Frontal cortex (tissue), 4 donors: Measurements from ENCODE around the gene WDR47. TPM values are rescaled to one million over a fixed set of nuclear protein-coding genes. Genes with fewer than 3 reads are reported as not detected.

Source experiments
- DNase-seq, 2 donors: peaks; one replicate each; pipeline ENCODE4 v3.0.0; 2012; ENCODE audit warnings: low spot score in 2 of 2
- FAIRE-seq: peaks from 2 replicates; lab custom pipeline; 2012; peaks lifted over from hg19 to GRCh38; lab: Jason Lieb, UNC
- total RNA-seq: library from RNA; depleted of rRNA; stranded (reverse); fragments of >200 nt; gene quantifications from one replicate; pipeline ENCODE4 v1.2.3, GENCODE V29; 2014
- donor health status: control.
- donor health status: control.
- donor health status: control.

The WDR47 gene
- total RNA-seq = 277 TPM

DNA sequence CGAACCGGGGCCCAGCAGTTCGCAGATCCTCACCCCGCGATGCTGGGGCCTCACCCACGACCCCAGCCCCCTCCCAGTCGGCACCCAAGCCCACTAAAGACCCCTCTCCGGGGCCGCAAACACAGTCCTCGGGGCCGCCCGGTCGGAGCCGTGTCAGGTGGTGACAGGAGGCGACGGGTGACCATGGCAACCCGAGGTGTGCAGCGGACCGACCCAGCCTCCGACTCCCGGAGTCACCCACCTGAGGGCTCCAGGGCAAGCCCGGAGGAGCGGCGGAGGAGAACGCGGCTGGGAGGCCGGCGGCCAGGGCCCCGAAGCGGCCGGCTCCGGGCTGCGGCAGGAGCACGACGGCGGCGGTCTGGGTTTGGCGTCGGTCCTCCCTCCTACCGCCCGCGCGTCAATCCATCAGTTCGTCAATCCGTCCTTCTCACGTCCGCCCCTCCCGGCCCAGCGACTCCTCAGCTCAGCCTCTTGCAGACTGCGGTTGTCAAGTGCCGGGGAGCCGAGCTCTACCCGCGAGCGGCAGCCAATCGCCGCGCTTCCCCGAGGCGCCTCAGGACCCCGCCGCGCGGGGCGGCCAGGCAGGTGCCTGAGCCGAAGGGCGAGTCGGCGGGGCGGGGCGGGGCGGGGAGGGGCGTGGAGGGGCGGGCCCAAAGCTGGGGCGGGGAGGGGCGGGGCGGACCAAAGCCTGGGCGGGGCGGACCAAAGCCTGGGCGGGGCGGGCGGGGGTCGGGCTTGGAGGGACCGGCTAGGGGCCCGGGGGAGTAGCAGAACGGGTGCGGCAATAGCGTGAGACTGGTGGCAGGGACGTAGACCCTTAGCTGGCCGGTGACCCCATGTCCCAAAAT is at the start of gene WDR47:
TSS of gene WDR47 (minus strand) at position 482 of the 848 bp plus-strand sequence. CDS start 18,590 bp downstream, outside the sequence.
- no peak for FAIRE-seq
- DNase-seq = peak; percentile 96

- no peak for FAIRE-seq
- no peak for DNase-seq
These were observed 49.4 kb upstream of the WDR47 start for GRCh38 chr1:109091078-109091838.

GRCh38 chr1:109090196-109091077 is 48.5 kb upstream of the WDR47 start, which contains the start of gene TMEM167B:
TMEM167B (plus strand) TSS chr1:109090764; CDS start chr1:109090873, 109 bp downstream.
- no peak for FAIRE-seq
- peak; percentile 65 to 77 for DNase-seq

DNA sequence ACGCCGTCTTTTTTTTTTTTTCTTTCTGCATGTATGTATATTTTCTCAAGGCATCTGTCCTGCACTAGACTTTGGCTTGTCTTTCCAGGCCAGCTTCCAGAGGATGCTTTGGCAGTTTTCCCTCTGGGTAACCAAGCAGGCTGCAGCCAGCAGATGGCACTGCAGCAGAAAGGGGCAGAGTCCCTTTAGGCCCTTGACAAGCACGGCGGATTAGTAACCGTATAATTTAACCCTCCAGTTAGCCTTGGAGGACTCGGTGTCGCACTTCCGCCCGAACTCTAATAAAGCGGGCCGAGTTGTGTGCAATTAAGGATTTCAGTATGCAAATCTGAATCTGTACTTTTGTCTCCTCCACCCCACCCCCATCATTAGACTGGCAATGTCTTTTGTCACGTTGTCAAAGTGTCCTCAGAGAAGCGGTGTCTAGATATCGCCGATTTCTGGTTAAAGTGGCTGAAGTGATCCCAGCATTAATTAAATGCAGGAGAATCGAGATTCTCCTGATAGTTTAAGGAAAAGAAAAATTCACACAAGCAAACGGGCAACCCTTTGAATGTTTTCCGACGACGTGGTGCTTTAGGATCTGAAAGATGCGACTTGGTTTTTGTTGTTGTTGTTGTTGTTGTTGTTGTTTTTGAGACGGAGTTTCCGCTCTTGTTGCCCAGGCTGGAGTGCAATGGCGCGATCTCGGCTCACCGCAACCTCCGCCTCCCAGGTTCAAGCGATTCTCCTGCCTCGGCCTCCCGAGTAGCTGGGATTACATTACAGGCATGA is 47.5 kb upstream of the WDR47 start:
- FAIRE-seq = no peak
- DNase-seq = peak; percentile 61 to 63

GRCh38 chr1:109084563-109085517 is 42.9 kb upstream of the WDR47 start:
- no peak for FAIRE-seq
- DNase-seq = no peak

- FAIRE-seq = peak; percentile 80
These were observed 42.0 kb upstream of the WDR47 start for GRCh38 chr1:109083923-109084322.

GRCh38 chr1:109083501-109083900 is 41.6 kb upstream of the WDR47 start:
- FAIRE-seq = no peak
- no peak for DNase-seq

More at GRCh38 chr1:109083923-109084322, 42.0 kb upstream of the WDR47 start:
- DNase-seq = peak; percentile 58 to 73

DNA sequence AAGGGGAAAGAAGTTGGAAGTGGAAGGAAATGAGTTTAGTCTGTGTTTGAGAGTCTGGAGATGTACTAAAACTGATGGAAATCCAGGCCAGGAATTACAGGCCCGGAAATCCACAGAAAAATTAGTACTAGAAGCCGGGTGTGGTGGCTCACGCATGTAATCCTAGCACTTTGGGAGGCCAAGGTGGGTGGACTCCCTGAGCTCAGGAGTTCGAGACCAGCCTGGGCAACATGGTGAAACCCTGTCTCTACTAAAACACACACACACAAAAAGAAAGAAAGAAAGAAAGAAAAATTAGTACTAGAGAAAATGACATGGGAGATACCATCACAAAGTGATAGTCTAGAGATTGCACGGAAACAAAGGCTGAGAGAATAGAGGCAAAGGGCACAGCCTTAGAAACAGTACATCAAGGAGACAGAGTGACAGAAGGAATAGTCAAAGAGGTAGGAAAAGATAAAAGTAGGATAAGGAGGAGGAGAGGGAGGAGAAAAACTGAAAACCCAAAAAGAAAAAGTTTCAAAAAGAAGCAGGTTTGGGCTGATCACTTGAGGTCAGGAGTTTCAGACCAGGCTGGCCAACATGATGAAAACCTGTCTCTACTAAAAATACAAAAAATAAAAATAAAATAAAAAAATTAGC is 38.7 kb upstream of the WDR47 start:
- DNase-seq = no peak
- FAIRE-seq = no peak

DNA sequence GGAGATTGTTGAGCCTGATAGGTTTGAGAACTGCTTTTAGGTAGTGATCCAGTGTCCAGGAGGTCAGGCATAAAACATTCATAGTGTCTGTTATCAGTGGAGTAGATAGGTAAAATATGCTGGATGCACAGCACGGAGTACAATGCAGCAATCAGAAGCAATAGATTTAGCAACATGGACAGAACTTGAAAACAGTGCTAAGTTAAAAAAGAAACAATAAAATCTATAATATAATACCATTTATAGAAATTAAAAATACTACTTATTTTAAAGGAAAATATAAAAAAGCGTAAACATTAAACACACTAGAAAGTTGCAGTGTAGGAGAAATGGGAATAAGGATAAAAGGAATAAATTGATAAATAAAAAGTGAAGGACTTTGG is 37.3 kb upstream of the WDR47 start:
- FAIRE-seq (no peak), DNase-seq (no peak)

DNA sequence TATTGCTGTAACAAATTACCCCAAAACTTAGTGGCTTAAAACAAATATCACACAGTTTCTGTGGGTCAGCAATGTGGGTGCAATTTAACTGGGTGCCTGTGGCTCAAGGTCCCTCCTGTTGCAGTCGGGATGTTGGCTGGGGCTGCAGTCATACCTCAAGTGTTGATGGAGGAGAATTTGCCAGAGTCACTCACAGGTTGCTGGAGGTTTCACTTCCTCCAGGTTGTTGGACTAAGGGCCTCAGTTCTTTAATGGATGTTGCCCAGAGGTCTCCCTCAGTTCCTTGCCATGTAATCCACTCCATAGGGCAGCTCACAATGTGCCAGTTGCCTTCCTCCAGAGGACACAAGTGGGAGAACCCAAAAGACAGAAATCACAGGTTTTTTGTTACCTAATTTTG is 36.4 kb upstream of the WDR47 start:
- FAIRE-seq (no peak), DNase-seq (no peak)

- FAIRE-seq (no peak), DNase-seq (peak; percentile 91 to 93)
These were observed 33.9 kb upstream of the WDR47 start, which contains the start of gene TAF13 for GRCh38 chr1:109075531-109076490. TAF13 (minus strand) TSS chr1:109076003; CDS start chr1:109075947, 56 bp downstream.

DNA sequence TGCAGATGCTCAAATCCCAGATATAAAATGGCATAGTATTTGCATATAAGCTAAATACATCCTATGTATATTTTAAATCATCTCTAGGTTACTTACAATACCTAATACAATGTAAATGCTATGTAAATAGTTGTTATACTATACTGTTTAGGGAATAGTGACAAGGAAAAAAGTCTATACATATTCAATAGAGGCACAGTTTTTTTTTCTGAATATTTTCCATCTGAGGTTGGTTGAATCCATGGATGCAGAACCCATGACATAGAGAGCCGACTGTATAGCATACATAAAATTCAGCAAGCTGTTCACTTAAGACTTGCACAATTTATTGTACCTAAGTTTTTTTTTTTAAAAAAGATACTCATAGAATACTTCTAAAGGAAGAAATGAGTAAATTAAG is 27.4 kb upstream of the WDR47 start:
- DNase-seq = no peak
- FAIRE-seq = no peak

DNA sequence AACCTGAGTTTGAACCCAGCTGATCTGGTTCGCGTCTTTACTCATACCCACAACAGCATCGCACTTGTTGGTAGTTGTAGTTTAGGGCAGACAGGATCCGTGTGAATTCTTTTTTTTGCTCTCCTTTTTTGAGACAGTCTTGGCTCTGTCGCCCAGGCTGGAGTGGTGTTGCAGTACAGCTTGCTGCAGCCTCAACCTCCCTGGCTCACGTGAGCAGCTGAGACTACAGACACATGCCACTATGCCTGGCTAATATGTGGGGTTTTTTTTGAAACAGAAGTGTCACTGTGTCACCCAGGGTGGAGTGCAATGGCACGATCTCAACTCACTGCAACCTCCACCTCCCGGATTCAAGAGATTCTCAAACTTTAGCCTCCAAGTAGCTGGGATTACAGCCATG is 26.0 kb upstream of the WDR47 start:
- DNase-seq = no peak
- FAIRE-seq = no peak

GRCh38 chr1:109065137-109065536 is 23.2 kb upstream of the WDR47 start:
- FAIRE-seq = no peak
- no peak for DNase-seq

DNA sequence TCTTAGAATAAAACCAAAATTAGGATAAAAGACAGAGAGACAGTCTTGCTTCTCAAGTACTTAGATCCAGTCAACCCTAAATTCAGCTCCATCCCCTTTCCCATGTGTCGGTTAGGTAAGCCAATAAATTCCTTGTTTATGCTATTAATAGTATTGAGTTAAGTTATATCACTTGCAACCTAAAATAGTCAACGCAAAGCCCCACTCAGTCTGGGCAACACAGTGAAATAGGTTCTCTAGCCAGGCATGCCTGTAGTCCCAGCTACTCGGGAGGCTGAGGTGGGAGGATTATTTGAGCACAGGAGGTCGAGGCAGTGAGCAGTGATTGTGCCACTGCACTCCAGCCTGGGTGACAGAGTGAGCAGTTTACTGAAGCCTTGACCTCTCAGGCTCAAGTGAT is 19.3 kb upstream of the WDR47 start:
- no peak for FAIRE-seq
- no peak for DNase-seq

DNA sequence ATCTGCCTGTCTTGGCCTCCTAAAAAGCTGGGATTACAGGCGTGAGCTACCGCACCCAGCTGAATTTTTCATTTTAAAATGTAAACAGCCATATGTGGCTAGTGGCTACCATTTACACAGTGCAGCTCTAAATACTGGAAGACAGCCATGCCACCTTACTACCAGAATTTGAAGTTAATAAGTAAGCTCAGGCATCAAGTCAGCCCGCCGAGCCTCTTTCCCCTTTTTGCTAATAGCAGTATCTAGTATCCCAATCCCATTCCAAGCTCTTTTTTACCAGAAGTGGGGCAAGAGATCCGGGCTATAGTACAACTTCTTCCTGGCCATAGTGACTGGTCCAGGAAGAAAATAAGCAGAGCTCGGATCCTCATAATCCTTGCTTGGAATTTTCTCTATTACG is 18.8 kb upstream of the WDR47 start:
- FAIRE-seq (no peak), DNase-seq (no peak)
